ENCODE results near the gene CPVL. TPM values are rescaled to one million over a fixed set of nuclear protein-coding genes. Genes with fewer than 3 reads are reported as not detected.

The CPVL gene
- total RNA-seq, 3 donors from 2014 or later (not counting 1 experiment from before 2014, with no cell fraction given) = 4.9 to 11.6 (median 9.8) TPM

GRCh38 chr7:29120955-29121354 is 25.4 kb downstream of the CPVL start:
- Mint-ChIP-seq H3K4me3 (no peak overlapping the region), H3K27ac (no peak overlapping the region), H3K27me3 (ENCODE audit: low read depth in 2 of 2) (peaks cover 4 to 25% of the 10 kb centered on the region in 2 donors), H3K9me3 (no peaks in the 10 kb centered on the region), H3K36me3 (no peaks in the 10 kb centered on the region), H3K4me1 (no peaks in the 10 kb centered on the region)
- H3K9me3 ChIP-seq (ENCODE audit: control insufficient read depth, insufficient read depth, low read length) = no peaks in the 10 kb centered on the region
- no peak overlapping the region for H3K27ac ChIP-seq (ENCODE audit: low read length)
- H3K36me3 ChIP-seq (ENCODE audit: control insufficient read depth, insufficient read depth, low read length) = no peaks in the 10 kb centered on the region
- no peak overlapping the region for H3K4me3 ChIP-seq (ENCODE audit: low read length)
- no peaks in the 10 kb centered on the region for H3K27me3 ChIP-seq (ENCODE audit: control insufficient read depth, insufficient read depth, low read length)
- H3K4me1 ChIP-seq (ENCODE audit: control insufficient read depth, insufficient read depth, low read length) = no peaks in the 10 kb centered on the region
- ATAC-seq (no peak), DNase-seq (no peak)
- intact Hi-C loops (cut with micrococcal nuclease) = no loop called here
- TF ChIP-seq CTCF (IDR thresholded peaks at IDR 0.05) = no peak
- 85% methylated on average over 2 of the region's 2 CpGs for WGBS (ENCODE audit: insufficient coverage)

GRCh38 chr7:29119538-29119937 is 26.8 kb downstream of the CPVL start:
- ATAC-seq = no peak
- Histone ChIP-seq H3K4me1 (ENCODE audit: control insufficient read depth, insufficient read depth, low read length) (no peaks in the 10 kb centered on the region), H3K27ac (ENCODE audit: low read length) (no peak overlapping the region), H3K4me3 (ENCODE audit: low read length) (no peak overlapping the region), H3K36me3 (ENCODE audit: control insufficient read depth, insufficient read depth, low read length) (no peaks in the 10 kb centered on the region), H3K27me3 (ENCODE audit: control insufficient read depth, insufficient read depth, low read length) (no peaks in the 10 kb centered on the region), H3K9me3 (ENCODE audit: control insufficient read depth, insufficient read depth, low read length) (no peaks in the 10 kb centered on the region)
- no peak for DNase-seq
- no peaks in the 10 kb centered on the region for H3K4me1 Mint-ChIP-seq
- no peak overlapping the region for H3K27ac Mint-ChIP-seq
- no peak overlapping the region for H3K4me3 Mint-ChIP-seq
- intact Hi-C loops (cut with micrococcal nuclease) = no loop called here
- H3K9me3 Mint-ChIP-seq = no peaks in the 10 kb centered on the region
- no peaks in the 10 kb centered on the region for H3K36me3 Mint-ChIP-seq
- 89% methylated on average over 2 of the region's 3 CpGs for WGBS (ENCODE audit: insufficient coverage)
- peaks cover 10 to 36% of the 10 kb centered on the region in 2 donors for H3K27me3 Mint-ChIP-seq (ENCODE audit: low read depth in 2 of 2)
- no peak for TF ChIP-seq CTCF (IDR thresholded peaks at IDR 0.05)

- no peaks in the 10 kb centered on the region for H3K27me3 ChIP-seq (ENCODE audit: control insufficient read depth, insufficient read depth, low read length)
- Mint-ChIP-seq H3K4me3 (no peak overlapping the region), H3K36me3 (no peaks in the 10 kb centered on the region), H3K27me3 (ENCODE audit: low read depth in 2 of 2) (peaks cover 19 to 36% of the 10 kb centered on the region in 2 donors), H3K4me1 (peaks cover 9 to 12% of the 10 kb centered on the region in 2 donors), H3K9me3 (no peaks in the 10 kb centered on the region), H3K27ac (no peak overlapping the region)
- ATAC-seq = no peak
- H3K4me3 ChIP-seq (ENCODE audit: low read length) = no peak overlapping the region
- no peak for DNase-seq
- peaks cover 7% of the 10 kb centered on the region for H3K4me1 ChIP-seq (ENCODE audit: control insufficient read depth, insufficient read depth, low read length)
- no peaks in the 10 kb centered on the region for H3K9me3 ChIP-seq (ENCODE audit: control insufficient read depth, insufficient read depth, low read length)
- intact Hi-C loops (cut with micrococcal nuclease) = no loop called here
- WGBS (ENCODE audit: insufficient coverage) = 85% methylated on average over 5 of the region's 5 CpGs
- TF ChIP-seq CTCF (IDR thresholded peaks at IDR 0.05) = no peak
- H3K27ac ChIP-seq (ENCODE audit: low read length) = no peak overlapping the region
- no peaks in the 10 kb centered on the region for H3K36me3 ChIP-seq (ENCODE audit: control insufficient read depth, insufficient read depth, low read length)
These were observed 29.8 kb downstream of the CPVL start for GRCh38 chr7:29116361-29117200.

Data from natural killer cell (primary cell).